T-cell (primary cell): ENCODE data around the gene MCM9. TPM values are rescaled to one million over a fixed set of nuclear protein-coding genes. Genes with fewer than 3 reads are reported as not detected.

Experiments
- ATAC-seq, 4 experiments: fragments of 200-7000 bp in 3 of 4; fragments of 150-1000 bp in 1 of 4; cut with Tn5 transposase; replicated peaks in 1 of 4; 1 replicate in 3 of 4; 2 replicates in 1 of 4; pipeline ENCODE4 v1.10.0; 2021; ENCODE audit warnings: moderate library complexity in 3 of 4, mild to moderate bottlenecking in 2 of 4, moderate number of reproducible peaks in 1 of 4
- CTCF ChIA-PET, 2 donors: fragments of 300-600 bp; sonication (Branson Sonifier 250); formaldehyde crosslinking; loops; one replicate each; lab custom pipeline; 2022; ENCODE audit warnings: antibody characterized with exemption in 2 of 2; lab: Charles Lee
- POLR2A ChIA-PET, 2 donors: fragments of 300-600 bp; sonication (Branson Sonifier 250); formaldehyde crosslinking; loops; one replicate each; lab custom pipeline; 2022; ENCODE audit warnings: antibody characterized with exemption in 2 of 2; lab: Charles Lee
- DNase-seq, 35 experiments: peaks; one replicate each; pipeline versions ENCODE4 v3.0.0 to v3.0.0-alpha.2; 2013 to 2023
- H3K27ac ChIP-seq: one replicate; pipeline ENCODE4 v1.5.1; 2013; ENCODE audit warnings: low read length
- H3K27me3 ChIP-seq, 2 experiments: replicated peaks in 1 of 2; 1 replicate in 1 of 2; 2 replicates in 1 of 2; pipeline versions ENCODE4 v1.6.1 to v1.7.0; 2013; ENCODE audit warnings: low read length in 1 of 2, mixed read lengths in 1 of 2; ENCODE audit not compliant: control insufficient read depth in 2 of 2, insufficient read depth in 2 of 2; ENCODE audit errors: extremely low read depth in 1 of 2
- H3K36me3 ChIP-seq, 2 donors: 1 replicate in 1 of 2; 2 replicates in 1 of 2; pipeline versions ENCODE4 v1.6.1 to v1.7.0; 2013; ENCODE audit warnings: low read length in 1 of 2; ENCODE audit not compliant: control insufficient read depth in 2 of 2, insufficient read depth in 1 of 2; ENCODE audit errors: extremely low read depth in 1 of 2
- H3K4me1 ChIP-seq, 2 experiments: 1 replicate in 1 of 2; 2 replicates in 1 of 2; pipeline versions ENCODE4 v1.6.1 to v1.7.0; 2013; ENCODE audit warnings: low read length in 2 of 2, mixed read lengths in 1 of 2; ENCODE audit not compliant: insufficient read depth in 2 of 2, control insufficient read depth in 1 of 2; ENCODE audit errors: extremely low read depth in 1 of 2
- H3K4me3 ChIP-seq, 2 donors: 1 replicate in 1 of 2; 2 replicates in 1 of 2; pipeline versions ENCODE4 v1.5.1 to v1.7.0; 2013; ENCODE audit warnings: mild to moderate bottlenecking in 2 of 2, low read length in 1 of 2, moderate library complexity in 1 of 2; ENCODE audit not compliant: control insufficient read depth in 1 of 2; ENCODE audit errors: extremely low read depth in 1 of 2
- H3K9me3 ChIP-seq: 2 replicates; pipeline ENCODE4 v1.7.0; 2013
- H3K27ac Mint-ChIP-seq, 2 donors: one replicate each; pipeline ENCODE4 v1.8.0; 2020 to 2021; ENCODE audit warnings: mild to moderate bottlenecking in 2 of 2, mixed read lengths in 2 of 2
- H3K27me3 Mint-ChIP-seq, 2 donors: one replicate each; pipeline ENCODE4 v1.8.0; 2021 to 2022; ENCODE audit warnings: mixed read lengths in 2 of 2
- H3K36me3 Mint-ChIP-seq: one replicate; pipeline ENCODE4 v1.8.0; 2021; ENCODE audit warnings: mixed read lengths
- H3K4me1 Mint-ChIP-seq, 3 donors: one replicate each; pipeline ENCODE4 v1.8.0; 2020 to 2022; ENCODE audit warnings: mixed read lengths in 3 of 3, mild to moderate bottlenecking in 1 of 3
- H3K4me3 Mint-ChIP-seq, 3 donors: one replicate each; pipeline ENCODE4 v1.8.0; 2020 to 2022; ENCODE audit warnings: mild to moderate bottlenecking in 3 of 3, mixed read lengths in 3 of 3, moderate library complexity in 3 of 3
- H3K9me3 Mint-ChIP-seq, 3 donors: one replicate each; pipeline ENCODE4 v1.8.0; 2020 to 2022; ENCODE audit warnings: mixed read lengths in 3 of 3
- WGBS: methylation state at CpG from one replicate; pipeline ENCODE4 v1.1.5; 2013; ENCODE audit warnings: missing lambda C conversion rate; ENCODE audit not compliant: insufficient coverage; 5-methylcytosine and 5-hydroxymethylcytosine counted together
- total RNA-seq, 35 experiments: library from RNA in 6 of 35; stranded (reverse) in 6 of 35; fragments of 120-200 nt in 1 of 35; gene quantifications; one replicate each; pipeline versions ENCODE4 v1.2.1 to v1.2.4 and lab custom pipeline; 2013 to 2026

The MCM9 gene
- total RNA-seq, 5 donors from 2014 or later (not counting 1 experiment from before 2014, with no cell fraction given) = 27.9 to 34.8 (median 31.4) TPM

DNA sequence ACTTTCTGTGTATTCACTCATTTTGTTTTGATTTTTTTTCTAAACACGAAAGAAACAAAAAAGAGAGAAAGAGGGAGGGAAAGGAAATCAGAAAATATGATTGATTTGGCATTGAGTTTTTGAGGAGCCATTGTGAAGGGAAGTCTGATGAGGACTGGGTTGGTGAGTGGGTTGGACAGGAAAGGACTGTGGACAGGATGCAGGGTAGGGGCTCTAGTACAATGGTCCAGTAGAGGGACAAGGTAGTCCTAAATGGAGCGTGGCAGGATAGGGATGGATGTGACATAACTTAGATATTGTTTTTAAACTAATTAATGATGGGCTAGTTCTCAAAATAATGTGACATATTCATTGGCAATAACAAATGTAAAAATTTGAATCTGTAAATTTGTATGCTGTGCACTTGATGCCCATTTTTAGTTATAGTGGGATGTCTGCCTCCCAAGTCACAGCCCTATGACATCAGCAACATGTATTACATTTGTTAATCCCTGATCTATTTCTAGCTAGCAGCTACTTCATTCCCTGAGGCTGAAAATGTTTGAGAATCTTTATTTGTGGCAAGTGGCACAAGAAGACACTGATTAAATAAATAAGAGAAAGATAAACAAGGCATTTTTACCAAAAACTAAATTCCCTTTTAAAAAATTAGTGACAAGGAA is 105.0 kb downstream of the MCM9 start:
- Histone ChIP-seq H3K4me1 (no peaks in the 10 kb centered on the region), H3K27ac (no peak overlapping the region), H3K9me3 (no peaks in the 10 kb centered on the region), H3K36me3 (peaks cover 0 to 33% of the 10 kb centered on the region in 2 donors), H3K27me3 (no peaks in the 10 kb centered on the region), H3K4me3 (no peak overlapping the region)
- no peak overlapping the region for H3K27ac Mint-ChIP-seq
- ChIA-PET POLR2A (no interaction called here), CTCF (no interaction called here)
- H3K36me3 Mint-ChIP-seq = peaks cover 49% of the 10 kb centered on the region
- no peak for DNase-seq
- H3K27me3 Mint-ChIP-seq = no peaks in the 10 kb centered on the region
- no peak for ATAC-seq
- peaks cover 0 to 5% (median 4%) of the 10 kb centered on the region in 3 donors for H3K9me3 Mint-ChIP-seq
- H3K4me3 Mint-ChIP-seq = no peak overlapping the region
- H3K4me1 Mint-ChIP-seq = peaks cover 4 to 13% (median 4%) of the 10 kb centered on the region in 3 donors
- 92% methylated on average over 2 of the region's 2 CpGs for WGBS

- no peaks in the 10 kb centered on the region for H3K9me3 ChIP-seq
- CTCF ChIA-PET = interaction anchor here in 1 of 2 donors (1.2 kb wide), 1 partner anchor 205 kb away, joined by 4 read pairs; no protein-coding TSS in a partner anchor
- peaks cover 69% of the 10 kb centered on the region for H3K36me3 Mint-ChIP-seq
- H3K36me3 ChIP-seq = peaks cover 0 to 48% of the 10 kb centered on the region in 2 donors
- no peak overlapping the region for H3K4me3 ChIP-seq
- no peak overlapping the region for H3K4me3 Mint-ChIP-seq
- H3K4me1 ChIP-seq = no peaks in the 10 kb centered on the region
- no peak for DNase-seq
- H3K27ac ChIP-seq = no peak overlapping the region
- H3K27me3 Mint-ChIP-seq = no peaks in the 10 kb centered on the region
- no peaks in the 10 kb centered on the region for H3K9me3 Mint-ChIP-seq
- no CpG with 5 or more reads among the region's 4 CpGs for WGBS
- POLR2A ChIA-PET = no interaction called here
- no peak overlapping the region for H3K27ac Mint-ChIP-seq
- H3K4me1 Mint-ChIP-seq = peaks cover 0 to 13% (median 0%) of the 10 kb centered on the region in 3 donors
- no peaks in the 10 kb centered on the region for H3K27me3 ChIP-seq
- ATAC-seq = no peak
Measured at GRCh38 chr6:118826096-118826495, 108.9 kb downstream of the MCM9 start.

GRCh38 chr6:118825661-118826060 is 109.3 kb downstream of the MCM9 start:
- CTCF ChIA-PET = no interaction called here
- Histone ChIP-seq H3K27me3 (no peaks in the 10 kb centered on the region), H3K4me3 (no peak overlapping the region), H3K4me1 (no peaks in the 10 kb centered on the region), H3K27ac (no peak overlapping the region), H3K36me3 (peaks cover 0 to 48% of the 10 kb centered on the region in 2 donors), H3K9me3 (no peaks in the 10 kb centered on the region)
- Mint-ChIP-seq H3K4me3 (no peak overlapping the region), H3K36me3 (peaks cover 67% of the 10 kb centered on the region), H3K4me1 (peaks cover 0 to 10% (median 0%) of the 10 kb centered on the region in 3 donors), H3K27ac (no peak overlapping the region), H3K9me3 (no peaks in the 10 kb centered on the region), H3K27me3 (no peaks in the 10 kb centered on the region)
- no CpG with 5 or more reads among the region's 4 CpGs for WGBS
- ATAC-seq (no peak), DNase-seq (no peak)
- POLR2A ChIA-PET = interaction anchor here in 1 of 2 donors (0.6 kb wide), 1 partner anchor 31 kb away, joined by 3 read pairs; no protein-coding TSS in a partner anchor

GRCh38 chr6:118815495-118815894 is 119.5 kb downstream of the MCM9 start:
- no peak overlapping the region for H3K4me3 Mint-ChIP-seq
- ChIA-PET POLR2A (interaction anchor here in 1 of 2 donors (0.6 kb wide), 1 partner anchor 440 kb away, joined by 4 read pairs; no protein-coding TSS in a partner anchor), CTCF (no interaction called here)
- Histone ChIP-seq H3K4me3 (no peak overlapping the region), H3K4me1 (peaks cover 2 to 3% of the 10 kb centered on the region in 2 experiments), H3K9me3 (no peaks in the 10 kb centered on the region), H3K27ac (no peak overlapping the region), H3K36me3 (peaks cover 0 to 5% of the 10 kb centered on the region in 2 donors), H3K27me3 (no peaks in the 10 kb centered on the region)
- peaks cover 18 to 41% (median 37%) of the 10 kb centered on the region in 3 donors for H3K4me1 Mint-ChIP-seq
- ATAC-seq = peak in 2 of 4 experiments; percentile 21 to 45
- H3K9me3 Mint-ChIP-seq = peaks cover 7 to 23% (median 8%) of the 10 kb centered on the region in 3 donors
- H3K27me3 Mint-ChIP-seq = no peaks in the 10 kb centered on the region
- peak overlapping the region; percentile 86 to 88 for H3K27ac Mint-ChIP-seq
- DNase-seq = no peak
- 100% methylated on average over 2 of the region's 2 CpGs for WGBS
- peaks cover 26% of the 10 kb centered on the region for H3K36me3 Mint-ChIP-seq

- H3K27me3 Mint-ChIP-seq = no peaks in the 10 kb centered on the region
- ATAC-seq (no peak), DNase-seq (no peak)
- peak overlapping the region; percentile 75 to 86 for H3K27ac Mint-ChIP-seq
- CTCF ChIA-PET = interaction anchor here in 1 of 2 donors (0.6 to 1.1 kb wide), 2 partner anchors 17 to 104 kb away, joined by 3 to 8 read pairs; no protein-coding TSS in a partner anchor
- peak overlapping the region; percentile 45 for H3K27ac ChIP-seq
- H3K4me3 Mint-ChIP-seq = no peak overlapping the region
- peaks cover 0 to 15% (median 6%) of the 10 kb centered on the region in 3 donors for H3K9me3 Mint-ChIP-seq
- H3K4me1 ChIP-seq = peaks cover 18 to 19% of the 10 kb centered on the region in 2 experiments
- peaks cover 25% of the 10 kb centered on the region for H3K36me3 Mint-ChIP-seq
- peaks cover 36 to 58% (median 55%) of the 10 kb centered on the region in 3 donors for H3K4me1 Mint-ChIP-seq
- H3K36me3 ChIP-seq = peaks cover 2 to 5% of the 10 kb centered on the region in 2 donors
- H3K4me3 ChIP-seq = no peak overlapping the region
- H3K9me3 ChIP-seq = no peaks in the 10 kb centered on the region
- 28% methylated on average over 2 of the region's 2 CpGs for WGBS
- POLR2A ChIA-PET = interaction anchor here in 1 of 2 donors (0.8 kb wide), 1 partner anchor 13 kb away, joined by 3 read pairs; no protein-coding TSS in a partner anchor
- H3K27me3 ChIP-seq = no peaks in the 10 kb centered on the region
Measured at GRCh38 chr6:118813775-118814174, 121.2 kb downstream of the MCM9 start.

DNA sequence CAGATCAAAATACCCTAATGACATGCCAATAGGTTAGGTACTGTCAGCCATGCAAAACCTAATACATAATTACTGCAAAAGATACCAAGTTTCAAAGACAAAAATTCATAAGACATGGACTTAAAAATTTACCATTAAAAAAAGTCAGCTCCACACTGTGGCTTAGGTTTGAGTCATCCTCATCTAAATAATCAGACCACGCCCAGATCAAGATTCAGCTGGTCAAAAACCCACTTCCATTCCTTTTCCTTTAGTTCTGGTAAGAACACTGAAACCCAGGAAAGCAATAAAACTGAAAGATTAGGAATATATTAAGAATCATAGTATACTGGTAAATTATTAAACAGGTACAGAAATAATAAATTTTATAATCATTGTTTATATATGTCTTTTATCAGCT is 122.0 kb downstream of the MCM9 start:
- peaks cover 25% of the 10 kb centered on the region for H3K36me3 Mint-ChIP-seq
- Histone ChIP-seq H3K36me3 (peaks cover 2 to 5% of the 10 kb centered on the region in 2 donors), H3K27me3 (no peaks in the 10 kb centered on the region), H3K4me3 (no peak overlapping the region), H3K4me1 (peaks cover 18 to 24% of the 10 kb centered on the region in 2 experiments), H3K27ac (peak overlapping the region; percentile 45), H3K9me3 (no peaks in the 10 kb centered on the region)
- H3K4me1 Mint-ChIP-seq = peaks cover 44 to 66% (median 63%) of the 10 kb centered on the region in 3 donors
- ATAC-seq = no peak
- DNase-seq = no peak
- H3K27ac Mint-ChIP-seq = peak overlapping the region; percentile 37 to 55
- H3K4me3 Mint-ChIP-seq = no peak overlapping the region
- H3K27me3 Mint-ChIP-seq = no peaks in the 10 kb centered on the region
- peaks cover 0 to 14% (median 4%) of the 10 kb centered on the region in 3 donors for H3K9me3 Mint-ChIP-seq
- ChIA-PET CTCF (no interaction called here), POLR2A (no interaction called here)
- WGBS = no CpG with 5 or more reads among the region's 1 CpG
